Stimulated activated CD8-positive, alpha-beta memory T cell treated with anti-CD3 and anti-CD28 coated beads, Interleukin-15, amount 100 ng/mL, for 4 hours (primary cell): ENCODE results near the gene GGT1.
A peak's percentile ranks its signal among the peaks of the same experiment; 100 is the strongest.
"Not testable (repeated sequence)": the region's sequence is repeated elsewhere in the genome, so short reads cannot be mapped to it uniquely, and the experiment has no call there.

Source experiments
- DNase-seq, 2 donors: peaks; one replicate each; pipeline ENCODE4 v3.0.0-alpha.2; 2020; ENCODE audit warnings: low read depth in 2 of 2

GGT1 gene

DNA sequence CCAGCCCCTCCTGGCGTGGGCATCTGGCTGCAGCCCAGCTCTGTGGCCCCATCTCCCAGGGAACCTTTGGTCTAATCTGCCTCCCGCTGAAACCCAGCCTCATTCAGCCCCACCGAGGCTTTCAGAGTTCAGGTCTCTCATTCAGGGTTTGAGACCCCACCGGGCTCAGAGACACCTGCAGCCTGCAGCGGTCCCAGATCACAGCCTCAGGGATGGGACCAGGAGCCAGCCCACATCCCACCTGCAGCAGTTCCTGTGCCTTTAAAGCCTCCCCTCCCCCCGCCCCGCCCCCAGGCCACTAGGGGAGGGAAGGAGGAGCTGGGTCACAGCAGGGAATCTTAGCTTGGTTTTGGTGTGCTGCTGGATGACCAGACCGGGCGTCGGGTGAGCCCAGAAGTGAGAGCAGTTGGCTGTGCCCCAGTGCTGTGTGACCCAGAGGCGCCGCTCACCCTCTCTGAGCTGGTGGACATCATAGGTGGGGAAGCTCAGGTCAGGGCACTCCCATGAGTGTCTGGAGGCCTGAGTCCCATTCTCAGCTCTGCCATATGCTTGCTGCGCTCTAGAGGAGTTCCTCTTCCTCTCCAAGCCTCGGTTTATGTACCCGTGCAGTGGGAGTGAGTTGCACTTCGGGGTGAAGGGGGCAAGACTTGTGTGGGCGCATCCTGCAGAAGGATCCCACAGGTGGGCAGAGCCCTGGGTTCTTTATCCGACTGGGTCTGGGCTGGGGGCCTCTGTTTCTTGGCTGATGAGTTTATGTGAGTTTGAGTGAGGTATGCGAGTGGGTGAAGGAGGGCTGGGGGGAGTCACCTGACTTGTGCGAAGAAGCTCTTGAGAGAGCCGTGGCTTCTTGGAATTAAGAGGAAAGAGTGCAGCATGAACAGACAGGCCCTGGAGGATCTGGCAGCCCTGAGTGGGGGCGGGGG, at the start of gene GGT1:
Gene GGT1, plus strand, starts transcription at position 347 of the 923 bp plus-strand sequence. CDS start 7,889 bp downstream, outside the sequence.
- not testable (repeated sequence) for DNase-seq

DNA sequence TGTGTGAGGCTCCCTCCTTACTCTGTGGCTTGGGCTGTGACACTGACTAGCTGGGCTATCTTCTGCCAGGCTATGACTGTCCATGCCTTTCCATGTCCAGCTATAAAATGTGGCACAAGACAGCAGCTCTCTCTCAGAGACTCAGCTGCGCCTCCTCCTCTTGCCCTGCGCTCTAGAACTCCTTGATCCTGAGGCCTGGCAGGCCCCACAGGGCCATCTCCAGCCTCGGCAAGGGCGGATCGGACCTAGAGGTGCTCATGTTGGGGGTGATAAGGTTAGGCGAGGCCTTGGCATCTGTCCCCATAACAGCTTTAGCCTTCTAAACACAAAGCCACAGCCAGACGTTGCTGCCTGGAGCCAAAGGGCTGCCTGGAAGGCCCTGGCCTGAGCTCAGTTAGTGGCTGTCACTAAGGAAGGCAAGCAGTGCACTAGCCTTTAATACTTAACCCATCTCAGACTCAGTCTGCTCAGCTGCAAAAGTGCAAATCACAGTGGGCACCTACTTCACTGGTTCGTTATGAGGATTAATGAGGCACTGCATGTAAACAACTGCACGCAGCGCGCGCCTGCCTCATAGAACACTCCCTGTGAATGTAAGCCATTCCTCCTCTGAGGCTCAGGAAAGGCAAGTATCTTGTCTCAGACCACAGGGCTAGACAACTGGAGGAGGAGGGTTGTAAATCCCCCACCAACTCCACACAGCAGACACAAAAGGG, 49.2 kb upstream of the GGT1 start:
- no peak for DNase-seq

- peak in 1 of 2 donors; percentile 14 for DNase-seq
Measured at GRCh38 chr22:24554313-24555164, 48.5 kb upstream of the GGT1 start, which contains the start of gene GUCD1. Gene GUCD1, minus strand, starts transcription at chr22:24555138. Its CDS starts 147 bp downstream, at chr22:24554991.

GRCh38 chr22:24555165-24556039, 47.6 kb upstream of the GGT1 start, which contains the start of gene SNRPD3:
Gene SNRPD3, plus strand, starts transcription at chr22:24555999. Its CDS starts 1,676 bp downstream, at chr22:24557675.
- DNase-seq: peak; percentile 99 to 100

- no peak for DNase-seq
Measured at GRCh38 chr22:24559471-24559870, 43.5 kb upstream of the GGT1 start.

DNA sequence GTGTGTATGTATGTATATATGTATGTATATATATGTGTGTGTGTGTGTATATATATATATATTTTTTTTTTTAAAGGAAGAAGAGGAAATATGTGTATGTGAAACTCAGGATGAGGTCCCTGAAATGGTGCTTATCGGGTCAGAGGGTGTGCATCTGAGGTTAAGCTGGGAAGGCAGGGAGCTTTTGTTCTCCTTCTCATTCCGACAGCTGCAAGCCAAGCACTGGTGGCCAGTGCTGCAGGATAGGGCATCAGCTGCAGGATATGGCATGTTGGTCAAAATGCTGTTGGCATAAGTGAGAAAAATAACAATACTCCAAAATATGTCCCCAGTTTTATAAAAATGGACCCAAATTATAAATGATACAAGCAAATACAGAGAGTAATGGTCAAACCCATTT, 39.7 kb upstream of the GGT1 start:
- DNase-seq: no peak

DNA sequence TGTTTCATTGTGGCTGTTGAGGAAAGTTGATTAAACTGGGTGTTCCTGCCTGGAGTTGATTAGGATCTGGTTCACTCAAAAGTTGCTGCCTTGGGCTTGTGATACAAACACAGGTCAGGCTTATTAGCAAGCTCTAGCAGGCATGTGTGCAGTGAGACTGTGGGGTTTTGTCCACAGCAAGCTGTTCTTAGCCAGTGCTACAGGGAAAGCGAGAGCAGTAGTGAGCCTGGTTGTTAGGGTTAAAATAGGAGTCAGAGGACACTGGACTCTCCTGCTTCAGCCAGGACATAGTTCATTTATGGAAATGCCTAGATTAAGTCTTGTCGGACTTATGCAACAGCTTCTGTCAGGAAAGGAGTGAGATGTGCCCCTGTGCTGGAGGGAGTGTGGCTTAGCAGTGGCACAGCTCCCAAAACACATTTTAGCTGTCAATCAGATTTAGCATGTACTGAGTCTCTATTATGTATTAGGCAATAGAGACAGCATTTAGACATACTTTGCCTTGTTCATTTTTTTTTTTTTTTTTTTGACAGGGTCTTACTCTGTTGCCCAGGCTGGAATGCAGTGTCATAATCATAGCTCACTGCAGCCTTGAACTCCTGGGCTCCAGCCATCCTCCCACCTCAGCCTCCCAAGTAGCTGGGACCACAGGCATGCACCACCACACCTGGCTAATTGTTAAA, 38.5 kb upstream of the GGT1 start:
- no peak for DNase-seq

GRCh38 chr22:24565077-24565476, 37.9 kb upstream of the GGT1 start:
- no peak for DNase-seq

DNA sequence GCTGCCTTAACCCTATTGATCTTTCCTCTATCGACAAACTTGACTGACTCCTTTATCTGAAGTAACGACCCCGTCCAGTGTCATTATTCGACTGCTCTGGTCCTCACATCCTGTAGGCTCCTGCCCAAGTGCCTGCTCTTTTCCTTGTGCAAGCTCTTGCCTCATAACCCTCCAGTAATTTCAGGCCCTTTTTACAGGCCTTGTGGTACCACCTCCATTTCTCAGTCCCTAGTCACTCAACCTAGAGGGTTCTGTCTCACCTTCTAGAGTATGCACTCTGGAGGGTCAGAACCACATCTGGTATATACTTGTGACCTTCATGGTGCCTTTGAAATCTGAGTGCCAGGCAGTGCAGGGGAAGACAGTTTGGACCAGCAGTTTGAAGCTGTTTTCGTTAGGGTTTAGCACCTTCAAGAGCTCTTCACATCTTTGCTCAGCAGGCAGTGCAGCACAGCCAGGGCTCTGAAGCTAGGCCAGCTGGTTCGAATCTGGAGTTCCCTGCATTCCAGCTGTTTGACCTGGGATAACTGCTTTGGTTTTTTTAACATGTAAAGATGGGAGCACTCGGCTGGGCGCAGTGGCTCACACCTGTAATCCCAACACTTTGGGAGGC, 36.0 kb upstream of the GGT1 start:
- DNase-seq: no peak

DNA sequence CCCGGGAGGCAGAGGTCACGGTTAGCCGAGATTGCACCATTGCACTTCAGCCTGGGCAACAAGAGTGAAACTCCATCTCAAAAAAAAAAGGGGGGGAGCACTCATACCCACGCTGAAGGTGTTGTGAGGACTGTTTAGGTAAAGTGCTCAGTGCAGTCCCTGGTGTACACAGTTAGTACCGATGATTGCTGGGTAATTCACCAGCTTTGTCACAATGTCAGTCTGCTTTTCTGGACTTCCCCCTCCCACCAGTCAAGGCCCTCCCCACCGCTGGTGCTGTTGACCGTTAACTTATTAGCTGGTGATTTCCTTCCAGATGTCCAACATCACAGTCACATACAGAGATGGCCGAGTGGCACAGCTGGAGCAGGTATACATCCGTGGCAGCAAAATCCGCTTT, 35.3 kb upstream of the GGT1 start:
- DNase-seq: no peak

DNA sequence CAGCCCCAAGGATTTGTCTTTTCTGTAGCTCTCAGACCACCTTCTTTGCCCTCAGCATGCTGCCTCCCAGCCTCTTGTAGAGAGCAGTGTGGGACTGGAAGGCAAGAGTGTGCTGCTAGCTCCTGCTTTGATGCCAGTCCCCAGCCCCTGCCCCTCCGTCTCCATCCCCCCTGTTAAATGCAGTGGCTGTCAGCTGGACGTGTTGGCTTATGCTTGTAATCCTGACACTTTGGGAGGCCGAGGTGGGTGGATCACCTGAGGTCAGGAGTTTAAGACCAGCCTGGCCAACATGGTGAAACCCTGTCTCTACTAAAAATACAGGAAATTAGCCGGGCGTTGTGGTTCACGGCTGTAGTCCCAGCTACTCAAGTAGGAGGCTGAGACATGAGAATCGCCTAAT, 31.7 kb upstream of the GGT1 start:
- DNase-seq: no peak

- DNase-seq: no peak
Measured at GRCh38 chr22:24576778-24577177, 26.2 kb upstream of the GGT1 start.

DNA sequence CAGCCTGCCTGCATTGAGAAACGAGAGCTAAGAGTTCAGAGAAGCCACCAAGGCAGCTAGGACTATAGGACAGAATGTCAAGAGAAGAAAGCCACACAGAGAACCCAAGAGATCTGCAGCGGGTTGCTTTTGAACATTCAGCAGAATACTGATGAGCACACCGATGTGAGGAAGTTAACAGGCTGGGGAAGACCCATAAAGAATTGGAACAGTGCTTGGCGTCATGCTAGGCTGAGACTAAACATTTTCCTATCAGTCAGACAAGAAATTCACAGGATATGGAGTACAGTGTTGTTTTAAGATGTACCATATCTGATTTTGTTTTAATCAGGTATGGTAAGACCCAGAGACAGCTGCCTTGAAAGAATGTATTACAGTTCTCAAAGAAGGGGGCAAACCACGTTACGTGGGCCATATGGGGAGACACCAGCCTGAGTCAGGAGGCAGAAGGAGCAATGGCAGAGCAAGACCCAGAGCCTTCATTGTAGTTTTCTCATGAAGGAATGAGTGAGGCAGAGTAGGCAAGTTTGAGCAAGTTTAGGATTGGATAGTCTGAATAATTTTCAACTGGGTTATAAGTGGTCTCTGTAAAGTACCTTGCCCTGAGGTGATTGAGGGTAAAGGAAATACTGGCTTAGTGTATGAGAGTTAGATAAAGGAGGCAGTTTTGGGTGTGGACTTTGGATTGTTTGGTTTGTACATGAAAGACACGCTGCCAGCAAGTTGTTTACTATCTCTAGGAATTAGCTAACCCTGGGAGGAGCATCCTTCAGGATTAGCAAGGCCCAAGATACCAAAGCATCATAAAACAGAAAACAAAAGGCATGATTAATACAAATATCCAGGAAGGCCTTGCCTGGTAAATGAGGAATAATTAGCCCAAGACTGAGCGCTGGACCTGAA, 24.4 kb upstream of the GGT1 start:
- no peak for DNase-seq

- DNase-seq: no peak
Measured at GRCh38 chr22:24579258-24579601, 23.8 kb upstream of the GGT1 start.

- DNase-seq: no peak
Measured at GRCh38 chr22:24580276-24580675, 22.7 kb upstream of the GGT1 start.

GRCh38 chr22:24582056-24582814, 20.8 kb upstream of the GGT1 start:
- no peak for DNase-seq

- no peak for DNase-seq
Measured at GRCh38 chr22:24583221-24584165, 19.5 kb upstream of the GGT1 start.
